Fibroblast of the conjunctiva (primary cell): Measurements from ENCODE around the gene GART.
A peak's percentile ranks its signal among the peaks of the same experiment; 100 is the strongest.
"Not testable (repeated sequence)": the region's sequence is repeated elsewhere in the genome, so short reads cannot be mapped to it uniquely, and the experiment has no call there.

ENCODE experiments used
- DNase-seq: peaks from one replicate; pipeline ENCODE4 v3.0.0-alpha.2; 2010; ENCODE audit warnings: low read depth

Gene GART

GRCh38 chr21:33512481-33512880 lies 29.4 kb downstream of the GART start:
- no peak for DNase-seq

GRCh38 chr21:33511639-33512038 lies 30.3 kb downstream of the GART start:
- DNase-seq, result no peak

GRCh38 chr21:33510826-33511225 lies 31.1 kb downstream of the GART start:
- no peak for DNase-seq

GRCh38 chr21:33507003-33507402 lies 34.9 kb downstream of the GART start:
- not testable (repeated sequence) for DNase-seq

- DNase-seq, result no peak
These were observed 36.1 kb downstream of the GART start for GRCh38 chr21:33505833-33506232.

- no peak for DNase-seq
These were observed 45.6 kb downstream of the GART start for GRCh38 chr21:33496345-33496744.

- no peak for DNase-seq
These were observed 46.2 kb downstream of the GART start for GRCh38 chr21:33495743-33496142.

GRCh38 chr21:33493756-33494155 lies 48.2 kb downstream of the GART start:
- DNase-seq, result no peak

- DNase-seq, result peak; percentile 43
These were observed 49.3 kb downstream of the GART start for GRCh38 chr21:33492571-33492970.

- DNase-seq, result peak; percentile 83
These were observed 50.4 kb downstream of the GART start, which contains the start of gene DNAJC28 for GRCh38 chr21:33491373-33492102. TSS of gene DNAJC28 (minus strand) at chr21:33491716. CDS start at chr21:33489393, 2,323 bp downstream.

GRCh38 chr21:33490991-33491372 lies 50.9 kb downstream of the GART start:
- no peak for DNase-seq

- no peak for DNase-seq
These were observed 53.0 kb downstream of the GART start for GRCh38 chr21:33488936-33489335.

GRCh38 chr21:33487996-33488395 lies 53.9 kb downstream of the GART start:
- DNase-seq, result no peak

- DNase-seq, result no peak
These were observed 60.5 kb downstream of the GART start for GRCh38 chr21:33481314-33481943.

- DNase-seq, result no peak
These were observed 61.3 kb downstream of the GART start for GRCh38 chr21:33480481-33481103.

GRCh38 chr21:33479679-33480480 lies 62.0 kb downstream of the GART start, which contains the start of gene TMEM50B:
TSS of gene TMEM50B (minus strand) at chr21:33479974. CDS start at chr21:33468885, 11,089 bp downstream.
- DNase-seq, result peak; percentile 91

- no peak for DNase-seq
These were observed 62.8 kb downstream of the GART start for GRCh38 chr21:33478935-33479678.

- DNase-seq, result no peak
These were observed 63.7 kb downstream of the GART start for GRCh38 chr21:33478182-33478581.

- no peak for DNase-seq
These were observed 64.9 kb downstream of the GART start for GRCh38 chr21:33477066-33477465.

GRCh38 chr21:33473344-33473743 lies 68.6 kb downstream of the GART start:
- DNase-seq, result no peak

- no peak for DNase-seq
These were observed 71.2 kb downstream of the GART start for GRCh38 chr21:33470701-33471100.

- DNase-seq, result not testable (repeated sequence)
These were observed 72.7 kb downstream of the GART start for GRCh38 chr21:33469183-33469582.
